Vagina (tissue), 2 donors: ENCODE results near the gene DNM2.

Source experiments
- POLR2A ChIP-seq, 2 donors: fragments of 450-650 bp; IDR thresholded peaks; one replicate each; pipeline ENCODE4 v1.6.1; 2017; ENCODE audit warnings: antibody characterized with exemption in 2 of 2, mild to moderate bottlenecking in 2 of 2, moderate library complexity in 2 of 2
- POLR2AphosphoS5 ChIP-seq, 2 donors: sonication (generic); formaldehyde crosslinking; IDR thresholded peaks; one replicate each; pipeline ENCODE4 v1.9.0; 2017; ENCODE audit warnings: antibody characterized with exemption in 2 of 2, mild to moderate bottlenecking in 2 of 2, low read depth in 1 of 2; ENCODE audit not compliant: insufficient read depth in 1 of 2
- TF ChIP-seq, protein P1 (sequence below), 3 experiments: fragments of 450-650 bp in 2 of 3; fragments of 200-600 bp in 1 of 3; sonication (generic) in 1 of 3; IDR thresholded peaks; one replicate each; pipeline ENCODE4 v1.5.1; 2017 to 2019; ENCODE audit warnings: antibody characterized with exemption in 3 of 3, mild to moderate bottlenecking in 2 of 3, moderate library complexity in 2 of 3

DNA sequence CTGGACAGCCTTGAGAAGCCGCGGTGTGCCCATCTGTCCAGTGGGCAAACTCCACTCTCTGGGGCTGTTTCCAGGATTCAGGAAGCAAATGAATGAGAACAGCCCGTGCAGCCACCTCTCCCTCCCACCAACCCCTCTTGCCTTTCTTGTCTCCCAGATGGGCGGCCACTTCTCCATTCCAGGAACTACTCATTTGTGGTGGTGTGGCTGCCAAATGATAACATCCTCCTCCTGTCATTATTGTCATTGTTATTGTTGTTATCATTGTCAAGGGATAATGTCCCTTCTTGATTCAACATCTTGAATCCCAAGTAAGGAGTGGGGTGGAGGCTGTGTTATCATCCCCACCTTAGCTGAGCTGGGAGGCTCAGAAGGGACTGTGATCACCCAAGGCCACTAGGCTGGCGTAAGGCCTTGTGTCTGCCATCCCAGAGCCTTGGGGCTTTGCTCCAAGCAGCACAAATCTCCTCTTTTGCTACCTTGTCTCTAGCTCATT lies 1.6 kb downstream of the DNM2 start:
- no peak for TF ChIP-seq POLR2A (IDR thresholded peaks at IDR 0.05)
- TF ChIP-seq, protein P1, sequence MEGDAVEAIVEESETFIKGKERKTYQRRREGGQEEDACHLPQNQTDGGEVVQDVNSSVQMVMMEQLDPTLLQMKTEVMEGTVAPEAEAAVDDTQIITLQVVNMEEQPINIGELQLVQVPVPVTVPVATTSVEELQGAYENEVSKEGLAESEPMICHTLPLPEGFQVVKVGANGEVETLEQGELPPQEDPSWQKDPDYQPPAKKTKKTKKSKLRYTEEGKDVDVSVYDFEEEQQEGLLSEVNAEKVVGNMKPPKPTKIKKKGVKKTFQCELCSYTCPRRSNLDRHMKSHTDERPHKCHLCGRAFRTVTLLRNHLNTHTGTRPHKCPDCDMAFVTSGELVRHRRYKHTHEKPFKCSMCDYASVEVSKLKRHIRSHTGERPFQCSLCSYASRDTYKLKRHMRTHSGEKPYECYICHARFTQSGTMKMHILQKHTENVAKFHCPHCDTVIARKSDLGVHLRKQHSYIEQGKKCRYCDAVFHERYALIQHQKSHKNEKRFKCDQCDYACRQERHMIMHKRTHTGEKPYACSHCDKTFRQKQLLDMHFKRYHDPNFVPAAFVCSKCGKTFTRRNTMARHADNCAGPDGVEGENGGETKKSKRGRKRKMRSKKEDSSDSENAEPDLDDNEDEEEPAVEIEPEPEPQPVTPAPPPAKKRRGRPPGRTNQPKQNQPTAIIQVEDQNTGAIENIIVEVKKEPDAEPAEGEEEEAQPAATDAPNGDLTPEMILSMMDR (IDR thresholded peaks at IDR 0.05): no peak
- no peak for TF ChIP-seq POLR2AphosphoS5 (IDR thresholded peaks at IDR 0.05; ENCODE audit: insufficient read depth in 1 of 2, low read depth in 1 of 2)
